HG03558 (cell line): ENCODE results near the gene HDGF.

Source experiments
- ATAC-seq: cut with Tn5 transposase; IDR thresholded peaks from one replicate; pipeline ENCODE4 v1.9.1; 2021; ENCODE audit warnings: moderate number of reproducible peaks; ENCODE audit not compliant: unreplicated experiment; ENCODE audit errors: extremely low read depth

Gene HDGF

GRCh38 chr1:156704930-156705320, 46.5 kb downstream of the HDGF start:
- ATAC-seq, result no peak

GRCh38 chr1:156704166-156704711, 47.2 kb downstream of the HDGF start:
- ATAC-seq, result no peak

- no peak for ATAC-seq
Measured at GRCh38 chr1:156703741-156704140, 47.7 kb downstream of the HDGF start.

GRCh38 chr1:156703336-156703735, 48.1 kb downstream of the HDGF start:
- ATAC-seq, result no peak

GRCh38 chr1:156700736-156701531, 50.5 kb downstream of the HDGF start:
- ATAC-seq, result no peak

GRCh38 chr1:156698995-156699394, 52.5 kb downstream of the HDGF start:
- no peak for ATAC-seq

GRCh38 chr1:156697481-156697880, 54.0 kb downstream of the HDGF start:
- ATAC-seq, result no peak

GRCh38 chr1:156696755-156697154, 54.7 kb downstream of the HDGF start:
- no peak for ATAC-seq

GRCh38 chr1:156694690-156694962, 56.8 kb downstream of the HDGF start:
- ATAC-seq, result no peak

GRCh38 chr1:156693848-156694689, 57.4 kb downstream of the HDGF start:
- ATAC-seq, result no peak

GRCh38 chr1:156692925-156693847, 58.3 kb downstream of the HDGF start:
- ATAC-seq, result no peak

- no peak for ATAC-seq
Measured at GRCh38 chr1:156692441-156692924, 59.0 kb downstream of the HDGF start.
